Fibroblast of the conjunctiva (primary cell): Measurements from ENCODE around the gene RNU1-3.

Source experiments
- DNase-seq: peaks from one replicate; pipeline ENCODE4 v3.0.0-alpha.2; 2010; ENCODE audit warnings: low read depth

The RNU1-3 gene

GRCh38 chr1:16618719-16619118 lies 48.0 kb downstream of the RNU1-3 start:
- no peak for DNase-seq

GRCh38 chr1:16617778-16618580 lies 48.8 kb downstream of the RNU1-3 start:
- no peak for DNase-seq

- DNase-seq: no peak
Observed at GRCh38 chr1:16617114-16617631, 49.6 kb downstream of the RNU1-3 start.
